OCI-LY1 (cell line): ENCODE measurements around the gene EIF2B2.

Source experiments
- CTCF ChIP-seq: fragments of 200-600 bp; sonication (generic), shearing (Covaris generic); IDR thresholded peaks from 2 replicates; pipeline ENCODE4 v1.5.1; 2017; ENCODE audit warnings: mild to moderate bottlenecking, antibody characterized with exemption, low read length, moderate library complexity, mixed read lengths
- EZH2 ChIP-seq: fragments of 200-600 bp; sonication (generic), shearing (Covaris generic); IDR thresholded peaks from 2 replicates; pipeline ENCODE4 v1.8.0; 2017; ENCODE audit warnings: borderline replicate concordance, mixed run types, mild to moderate bottlenecking, antibody characterized with exemption, low read length, moderate library complexity, mixed read lengths

- TF ChIP-seq EZH2 (no peak), CTCF (no peak)
Measured at GRCh38 chr14:75049731-75050201, 47.0 kb downstream of the EIF2B2 start.
